Measurements from ENCODE around the gene PADI4.

GRCh38 chr1:17306921-17307320, 1.1 kb upstream of the PADI4 start:
- TF ChIP-seq CTCF (IDR thresholded peaks at IDR 0.05) (no peak), MYBL2 (CRISPR knock-in tag; IDR thresholded peaks at IDR 0.05) (no peak), JUN (CRISPR knock-in tag; IDR thresholded peaks at IDR 0.05) (no peak), NFATC4 (CRISPR knock-in tag; IDR thresholded peaks at IDR 0.05) (no peak), ETV6 (CRISPR knock-in tag; IDR thresholded peaks at IDR 0.05) (no peak), USF2 (CRISPR knock-in tag; IDR thresholded peaks at IDR 0.05) (no peak), MXD4 (CRISPR knock-in tag; IDR thresholded peaks at IDR 0.05; ENCODE audit: borderline replicate concordance) (no peak), FOXP1 (CRISPR knock-in tag; IDR thresholded peaks at IDR 0.05; ENCODE audit: borderline replicate concordance) (no peak), ZBTB43 (CRISPR knock-in tag; IDR thresholded peaks at IDR 0.05) (no peak), MAX (CRISPR knock-in tag; IDR thresholded peaks at IDR 0.05) (no peak), E2F5 (CRISPR knock-in tag; IDR thresholded peaks at IDR 0.05) (no peak), USF1 (CRISPR knock-in tag; IDR thresholded peaks at IDR 0.05) (no peak)
